GM12874 (cell line): ENCODE data around the gene C1orf159.
A peak's percentile ranks its signal among the peaks of the same experiment; 100 is the strongest.

Experiments used
- TF ChIP-seq, protein P1 (sequence below): IDR thresholded peaks from 2 replicates; pipeline ENCODE4 v1.5.1; 2011; ENCODE audit warnings: low read depth, mild to moderate bottlenecking, control low read depth, low read length, moderate library complexity; ENCODE audit not compliant: insufficient read depth

C1orf159 gene

DNA sequence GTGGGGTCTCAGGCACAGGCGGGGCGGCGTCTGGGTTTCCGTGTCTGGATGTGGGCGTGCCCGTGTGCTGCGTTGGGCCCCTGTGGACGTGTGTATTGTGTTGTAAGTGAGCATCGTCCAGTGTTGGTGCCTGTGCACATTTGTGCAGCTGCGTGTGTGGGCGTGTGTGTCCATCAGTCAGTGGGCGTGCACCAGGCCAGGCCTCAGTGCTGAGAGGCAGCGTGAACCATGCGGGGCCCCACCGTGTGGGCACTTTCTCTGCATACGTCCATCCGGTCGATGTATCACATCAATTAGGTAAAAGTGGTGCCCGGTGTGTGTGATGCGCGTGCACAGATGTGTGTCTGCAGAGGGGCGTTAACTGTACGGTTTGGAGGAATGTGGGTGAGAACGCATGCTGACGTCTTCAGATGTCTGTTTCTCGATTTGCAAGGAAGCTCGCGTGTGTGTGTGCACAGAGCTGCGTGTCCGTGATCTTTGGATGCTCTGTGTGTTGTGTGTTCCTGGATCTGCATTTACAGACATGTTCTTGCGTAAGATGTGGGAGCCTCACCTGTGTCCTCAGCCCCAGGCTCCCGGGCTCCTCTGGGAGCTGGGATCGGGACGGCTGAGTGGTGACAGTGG is 71.3 kb downstream of the C1orf159 start:
- TF ChIP-seq, protein P1, sequence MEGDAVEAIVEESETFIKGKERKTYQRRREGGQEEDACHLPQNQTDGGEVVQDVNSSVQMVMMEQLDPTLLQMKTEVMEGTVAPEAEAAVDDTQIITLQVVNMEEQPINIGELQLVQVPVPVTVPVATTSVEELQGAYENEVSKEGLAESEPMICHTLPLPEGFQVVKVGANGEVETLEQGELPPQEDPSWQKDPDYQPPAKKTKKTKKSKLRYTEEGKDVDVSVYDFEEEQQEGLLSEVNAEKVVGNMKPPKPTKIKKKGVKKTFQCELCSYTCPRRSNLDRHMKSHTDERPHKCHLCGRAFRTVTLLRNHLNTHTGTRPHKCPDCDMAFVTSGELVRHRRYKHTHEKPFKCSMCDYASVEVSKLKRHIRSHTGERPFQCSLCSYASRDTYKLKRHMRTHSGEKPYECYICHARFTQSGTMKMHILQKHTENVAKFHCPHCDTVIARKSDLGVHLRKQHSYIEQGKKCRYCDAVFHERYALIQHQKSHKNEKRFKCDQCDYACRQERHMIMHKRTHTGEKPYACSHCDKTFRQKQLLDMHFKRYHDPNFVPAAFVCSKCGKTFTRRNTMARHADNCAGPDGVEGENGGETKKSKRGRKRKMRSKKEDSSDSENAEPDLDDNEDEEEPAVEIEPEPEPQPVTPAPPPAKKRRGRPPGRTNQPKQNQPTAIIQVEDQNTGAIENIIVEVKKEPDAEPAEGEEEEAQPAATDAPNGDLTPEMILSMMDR, result no peak

DNA sequence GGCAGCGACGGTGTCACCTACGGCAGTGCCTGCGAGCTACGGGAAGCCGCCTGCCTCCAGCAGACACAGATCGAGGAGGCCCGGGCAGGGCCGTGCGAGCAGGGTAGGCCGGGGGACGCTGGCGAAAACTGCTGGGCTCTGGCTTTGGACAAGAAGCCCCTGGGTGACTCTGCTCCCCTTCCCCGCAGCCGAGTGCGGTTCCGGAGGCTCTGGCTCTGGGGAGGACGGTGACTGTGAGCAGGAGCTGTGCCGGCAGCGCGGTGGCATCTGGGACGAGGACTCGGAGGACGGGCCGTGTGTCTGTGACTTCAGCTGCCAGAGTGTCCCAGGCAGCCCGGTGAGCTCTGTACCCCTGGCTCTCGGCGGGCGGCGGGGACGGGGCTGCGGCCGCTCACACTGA is 72.0 kb downstream of the C1orf159 start:
- TF ChIP-seq, protein P1, result no peak

DNA sequence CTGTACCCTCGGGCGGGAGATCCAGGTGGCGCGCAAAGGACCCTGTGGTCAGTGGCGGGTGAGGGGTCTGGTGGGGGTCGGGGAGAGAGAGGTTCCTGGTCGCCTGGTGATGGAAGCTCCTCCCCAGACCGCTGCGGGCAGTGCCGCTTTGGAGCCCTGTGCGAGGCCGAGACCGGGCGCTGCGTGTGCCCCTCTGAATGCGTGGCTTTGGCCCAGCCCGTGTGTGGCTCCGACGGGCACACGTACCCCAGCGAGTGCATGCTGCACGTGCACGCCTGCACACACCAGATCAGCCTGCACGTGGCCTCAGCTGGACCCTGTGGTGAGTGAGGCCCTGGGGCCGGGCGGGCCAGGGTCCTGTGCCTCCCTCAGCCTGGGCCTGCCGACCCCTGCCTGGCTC is 72.5 kb downstream of the C1orf159 start:
- TF ChIP-seq, protein P1, result no peak

DNA sequence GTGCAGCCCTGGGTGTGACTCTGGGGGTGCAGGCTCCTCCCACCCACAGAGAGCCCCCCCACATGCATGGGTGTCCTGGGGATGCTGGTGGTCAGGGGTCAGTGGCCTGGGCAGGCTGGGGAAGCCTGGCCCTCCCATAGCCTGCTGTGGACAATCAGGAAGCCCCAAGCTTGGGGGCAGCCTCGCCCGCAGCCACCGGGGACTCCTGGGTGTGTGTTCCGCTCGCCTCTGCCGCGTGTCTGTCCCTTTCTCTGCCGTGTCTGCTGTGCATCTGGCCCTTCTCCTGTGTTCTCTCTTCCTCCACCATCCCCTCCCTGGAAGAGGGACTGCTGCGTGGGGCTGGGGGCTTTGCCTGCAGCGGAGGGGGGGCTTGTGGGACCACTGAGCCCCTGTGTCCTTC is 73.1 kb downstream of the C1orf159 start:
- TF ChIP-seq, protein P1, result no peak

DNA sequence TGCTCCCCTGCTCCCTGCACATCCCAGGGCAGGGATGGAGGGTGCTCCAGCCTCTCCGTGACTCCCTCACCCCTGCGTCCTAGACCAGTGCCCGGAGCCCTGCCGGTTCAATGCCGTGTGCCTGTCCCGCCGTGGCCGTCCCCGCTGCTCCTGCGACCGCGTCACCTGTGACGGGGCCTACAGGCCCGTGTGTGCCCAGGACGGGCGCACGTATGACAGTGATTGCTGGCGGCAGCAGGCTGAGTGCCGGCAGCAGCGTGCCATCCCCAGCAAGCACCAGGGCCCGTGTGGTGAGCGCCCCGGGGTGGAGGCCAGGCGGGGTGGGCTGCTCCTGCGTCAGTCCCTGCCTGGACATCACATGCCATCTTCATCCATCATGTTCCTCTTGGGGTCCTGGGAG is 74.0 kb downstream of the C1orf159 start:
- TF ChIP-seq, protein P1, result no peak

DNA sequence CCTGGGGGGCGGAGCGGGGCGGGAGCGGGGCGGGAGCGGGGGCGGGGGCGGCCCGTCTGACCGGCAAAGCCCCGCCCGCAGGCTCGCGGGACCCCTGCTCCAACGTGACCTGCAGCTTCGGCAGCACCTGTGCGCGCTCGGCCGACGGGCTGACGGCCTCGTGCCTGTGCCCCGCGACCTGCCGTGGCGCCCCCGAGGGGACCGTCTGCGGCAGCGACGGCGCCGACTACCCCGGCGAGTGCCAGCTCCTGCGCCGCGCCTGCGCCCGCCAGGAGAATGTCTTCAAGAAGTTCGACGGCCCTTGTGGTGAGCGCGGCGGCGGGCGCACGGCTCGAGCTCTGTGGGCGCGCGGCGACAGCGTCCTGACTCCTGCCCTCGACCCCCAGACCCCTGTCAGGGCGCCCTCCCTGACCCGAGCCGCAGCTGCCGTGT is 74.8 kb downstream of the C1orf159 start:
- TF ChIP-seq, protein P1, result no peak

DNA sequence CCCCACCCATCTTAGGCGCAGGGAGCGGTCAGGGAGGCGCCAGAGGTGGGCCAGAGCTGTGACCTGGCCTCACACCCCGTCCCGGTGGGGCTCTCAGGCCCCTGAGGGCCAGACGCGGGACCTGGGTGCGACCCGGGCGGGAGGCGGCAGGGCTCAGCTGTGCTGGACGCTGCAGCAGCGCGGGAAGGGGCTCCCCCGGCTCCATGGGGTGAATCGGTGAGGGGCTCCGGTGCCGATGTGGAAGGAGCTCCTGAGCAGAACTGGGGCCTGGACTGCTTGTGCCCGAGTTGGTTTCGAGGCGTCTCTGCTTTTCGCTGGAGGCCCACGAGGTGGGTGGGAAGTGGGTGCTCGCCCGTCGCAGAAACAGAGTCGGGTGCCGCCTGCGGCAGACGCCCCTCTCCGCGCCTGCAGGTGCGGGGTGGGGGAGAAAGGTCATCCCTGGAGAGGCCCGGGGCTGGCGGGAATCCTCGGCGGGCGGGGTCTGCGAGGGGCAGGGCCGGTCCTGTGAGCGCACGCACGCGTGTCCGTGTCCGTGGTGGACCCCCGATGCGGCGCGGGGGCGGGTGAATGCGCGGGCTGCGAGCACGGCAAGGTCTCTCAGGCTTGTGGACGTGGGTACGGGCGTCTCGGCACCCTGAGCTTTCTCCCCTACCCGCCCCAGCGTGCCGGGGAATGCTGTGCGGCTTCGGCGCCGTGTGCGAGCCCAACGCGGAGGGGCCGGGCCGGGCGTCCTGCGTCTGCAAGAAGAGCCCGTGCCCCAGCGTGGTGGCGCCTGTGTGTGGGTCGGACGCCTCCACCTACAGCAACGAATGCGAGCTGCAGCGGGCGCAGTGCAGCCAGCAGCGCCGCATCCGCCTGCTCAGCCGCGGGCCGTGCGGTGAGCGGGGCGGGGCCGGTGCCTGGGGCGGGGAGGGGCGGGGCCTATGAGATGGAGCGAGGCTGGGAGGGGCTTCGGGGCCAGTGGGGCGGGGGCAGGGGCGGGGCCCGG is 75.6 kb downstream of the C1orf159 start:
- TF ChIP-seq, protein P1, result 0 out of 2 replicates have a peak, but pooled peaks have one; percentile 3
